GM23338 (cell line): ENCODE measurements around the gene CLCN6. TPM values are rescaled to one million over a fixed set of nuclear protein-coding genes. Genes with fewer than 3 reads are reported as not detected.

ENCODE experiments used
- ATAC-seq: fragments of 200-7000 bp; cut with Tn5 transposase; 3 replicates; pipeline ENCODE4 v1.9.1; 2020
- DNase-seq: peaks from one replicate; pipeline ENCODE4 v3.0.0-alpha.2; 2015; ENCODE audit warnings: low spot score
- H2AFZ ChIP-seq: fragments of 200-600 bp; sonication (generic); 2 replicates; pipeline ENCODE4 v1.8.0; 2016; ENCODE audit warnings: antibody characterized with exemption, mild to moderate bottlenecking, moderate library complexity
- H3F3A ChIP-seq: fragments of 200-600 bp; sonication (generic); replicated peaks from 2 replicates; pipeline ENCODE4 v1.8.0; 2017; ENCODE audit warnings: antibody characterized with exemption, mixed run types, low read depth
- H3K27ac ChIP-seq: fragments of 200-600 bp; sonication (generic); 2 replicates; pipeline ENCODE4 v1.6.1; 2016; ENCODE audit warnings: low read depth
- H3K27me3 ChIP-seq: fragments of 200-600 bp; sonication (generic); 2 replicates; pipeline ENCODE4 v1.8.0; 2016; ENCODE audit warnings: mild to moderate bottlenecking, mixed run types, moderate library complexity; ENCODE audit not compliant: insufficient read depth
- H3K36me3 ChIP-seq: fragments of 200-600 bp; sonication (generic); 2 replicates; pipeline ENCODE4 v1.8.0; 2016; ENCODE audit warnings: mild to moderate bottlenecking; ENCODE audit not compliant: insufficient read depth
- H3K4me1 ChIP-seq: fragments of 200-600 bp; sonication (generic); 2 replicates; pipeline ENCODE4 v1.8.0; 2016; ENCODE audit warnings: mild to moderate bottlenecking, moderate library complexity; ENCODE audit not compliant: insufficient read depth
- H3K4me2 ChIP-seq: fragments of 200-600 bp; sonication (generic); 2 replicates; pipeline ENCODE4 v1.7.1; 2017; ENCODE audit warnings: mixed run types
- H3K4me3 ChIP-seq: fragments of 200-600 bp; sonication (generic); 2 replicates; pipeline ENCODE4 v1.6.1; 2016; ENCODE audit warnings: mixed run types
- H3K79me2 ChIP-seq: fragments of 200-600 bp; sonication (generic); replicated peaks from 2 replicates; pipeline ENCODE4 v1.8.0; 2017; ENCODE audit warnings: mild to moderate bottlenecking; ENCODE audit not compliant: insufficient read depth
- H3K9me2 ChIP-seq: fragments of 200-600 bp; sonication (generic); 2 replicates; pipeline ENCODE4 v1.8.0; 2017; ENCODE audit not compliant: insufficient read depth
- H4K20me1 ChIP-seq: fragments of 200-600 bp; sonication (generic); replicated peaks from 2 replicates; pipeline ENCODE4 v1.8.0; 2017; ENCODE audit warnings: mild to moderate bottlenecking; ENCODE audit not compliant: insufficient read depth
- H3K27ac Mint-ChIP-seq: 2 replicates; pipeline ENCODE4 v1.8.0; 2020; ENCODE audit warnings: inconsistent platforms, mild to moderate bottlenecking, moderate library complexity, mixed read lengths
- H3K27me3 Mint-ChIP-seq: 3 replicates; pipeline ENCODE4 v1.8.0; 2022; ENCODE audit warnings: low read depth, mild to moderate bottlenecking, moderate library complexity, mixed read lengths, inconsistent platforms; ENCODE audit not compliant: insufficient read depth, poor library complexity
- H3K36me3 Mint-ChIP-seq: 3 replicates; pipeline ENCODE4 v1.8.0; 2021; ENCODE audit warnings: low read depth, mild to moderate bottlenecking, inconsistent platforms, moderate library complexity, mixed read lengths
- H3K4me1 Mint-ChIP-seq: 3 replicates; pipeline ENCODE4 v1.8.0; 2020; ENCODE audit warnings: mild to moderate bottlenecking, inconsistent platforms, mixed read lengths
- H3K4me3 Mint-ChIP-seq: 3 replicates; pipeline ENCODE4 v1.8.0; 2021; ENCODE audit warnings: moderate library complexity, mild to moderate bottlenecking, inconsistent platforms, mixed read lengths
- H3K9me3 Mint-ChIP-seq: 3 replicates; pipeline ENCODE4 v1.8.0; 2020; ENCODE audit warnings: moderate library complexity, mild to moderate bottlenecking, inconsistent platforms, mixed read lengths
- CREB1 ChIP-seq: fragments of 250-450 bp; sonication (Bioruptor Pico); IDR thresholded peaks from 2 replicates; pipeline ENCODE4 v1.5.0; 2020; ENCODE audit warnings: low read depth, mild to moderate bottlenecking, moderate library complexity
- EZH2phosphoT487 ChIP-seq: fragments of 200-600 bp; sonication (generic); IDR thresholded peaks from one replicate; pipeline ENCODE4 v1.8.1; 2018; ENCODE audit warnings: antibody characterized with exemption; ENCODE audit not compliant: unreplicated experiment
- JUNB ChIP-seq: IDR thresholded peaks from one replicate; pipeline ENCODE4 v1.6.1; 2016; ENCODE audit warnings: antibody characterized with exemption; ENCODE audit not compliant: unreplicated experiment
- NANOG ChIP-seq: IDR thresholded peaks from 2 replicates; pipeline ENCODE4 v1.6.1; 2016; ENCODE audit warnings: antibody characterized with exemption, borderline replicate concordance
- STAT1 ChIP-seq: IDR thresholded peaks from one replicate; pipeline ENCODE4 v1.6.1; 2016; ENCODE audit warnings: antibody characterized with exemption; ENCODE audit not compliant: unreplicated experiment
- ZNF114 ChIP-seq: fragments of 250-450 bp; sonication (Bioruptor Pico); IDR thresholded peaks from 2 replicates; pipeline ENCODE4 v1.5.0; 2020; ENCODE audit warnings: mild to moderate bottlenecking, moderate library complexity
- polyA plus RNA-seq: library from polyadenylated mRNA; unstranded; fragments of >200 nt; fragmentation: Nextera tagmentation; extraction: Ambion mirVana; gene quantifications from 2 replicates; pipeline ENCODE4 v1.2.1, GENCODE V29; 2016
- total RNA-seq: library from RNA; depleted of rRNA; stranded (reverse); fragments of >200 nt; shearing (Covaris generic); gene quantifications from 2 replicates; pipeline ENCODE4 v1.2.3, GENCODE V29; 2014
- TF ChIP-seq, protein P1 (sequence below): IDR thresholded peaks from 2 replicates; pipeline ENCODE4 v1.6.1; 2016; ENCODE audit warnings: antibody characterized with exemption
- TF ChIP-seq, protein P2 (sequence below): IDR thresholded peaks from one replicate; pipeline ENCODE4 v1.6.1; 2018; ENCODE audit warnings: antibody characterized with exemption; ENCODE audit not compliant: unreplicated experiment
- TF ChIP-seq, protein P3 (sequence below): fragments of 250-450 bp; sonication (Bioruptor Pico); IDR thresholded peaks from 2 replicates; pipeline ENCODE4 v1.5.0; 2020; ENCODE audit warnings: mild to moderate bottlenecking, moderate library complexity

The CLCN6 gene
- total and polyA plus RNA-seq, 2 experiments from 2014 or later = 16.0 to 22.6 TPM

DNA sequence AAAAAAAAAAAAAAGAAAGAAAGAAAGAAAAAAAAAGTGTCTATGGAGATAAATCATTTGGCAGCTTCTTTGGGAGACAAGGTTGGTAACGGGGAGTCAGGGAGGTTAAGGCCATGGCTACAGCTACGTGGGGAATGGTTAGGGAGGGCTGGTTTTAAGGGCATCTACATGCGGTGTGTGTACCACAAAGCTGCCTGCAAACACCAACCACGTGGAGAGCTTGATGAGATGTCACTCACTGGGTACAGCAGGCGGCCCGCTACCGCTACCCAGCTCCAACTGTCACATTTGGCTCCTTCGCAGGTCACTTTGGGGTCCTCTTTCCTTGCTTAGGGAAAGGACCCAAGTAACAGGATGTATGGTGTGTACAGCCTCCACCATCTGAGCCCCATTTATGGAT, 48.5 kb downstream of the CLCN6 start (continued):
- no peak for TF ChIP-seq CREB1
- no peak for TF ChIP-seq EZH2phosphoT487
- no peak for TF ChIP-seq ZNF114

DNA sequence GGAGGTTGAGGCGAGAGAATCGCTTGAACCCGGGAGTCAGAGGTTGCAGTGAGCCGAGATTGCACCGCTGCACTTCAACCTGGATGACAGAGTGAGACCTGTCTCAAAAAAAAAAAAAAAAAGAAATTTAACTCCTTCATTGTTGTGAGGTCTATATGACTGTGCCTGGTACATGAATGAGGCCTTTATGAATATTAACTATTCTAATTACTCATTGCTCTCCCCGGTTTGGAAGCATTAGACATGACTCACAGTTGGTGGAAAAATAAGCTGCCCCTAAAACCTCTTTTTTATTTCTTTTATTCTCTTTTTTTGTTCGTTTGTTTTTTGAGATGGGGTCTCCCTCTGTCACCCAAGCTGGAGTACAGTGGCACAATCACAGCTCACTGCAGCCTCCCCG, 49.4 kb downstream of the CLCN6 start:
- H3K4me3 ChIP-seq = no peak overlapping the region
- Mint-ChIP-seq H3K36me3 (no peaks in the 10 kb centered on the region), H3K4me3 (no peak overlapping the region), H3K27me3 (peaks cover 20% of the 10 kb centered on the region), H3K4me1 (peaks cover 7% of the 10 kb centered on the region; the same call in 1 of the 3 replicates), H3K9me3 (no peaks in the 10 kb centered on the region), H3K27ac (no peak overlapping the region)
- no peaks in the 10 kb centered on the region for H3K9me2 ChIP-seq
- H3K27me3 ChIP-seq = peaks cover 24% of the 10 kb centered on the region
- H3K36me3 ChIP-seq = no peaks in the 10 kb centered on the region
- no peak overlapping the region for H2AFZ ChIP-seq
- ATAC-seq (no peak), DNase-seq (no peak)
- no peaks in the 10 kb centered on the region for H4K20me1 ChIP-seq
- no peaks in the 10 kb centered on the region for H3F3A ChIP-seq
- no peaks in the 10 kb centered on the region for H3K79me2 ChIP-seq
- no peaks in the 10 kb centered on the region for H3K4me1 ChIP-seq
- H3K4me2 ChIP-seq = no peak overlapping the region
- no peak for TF ChIP-seq JUNB
- TF ChIP-seq, protein P1, sequence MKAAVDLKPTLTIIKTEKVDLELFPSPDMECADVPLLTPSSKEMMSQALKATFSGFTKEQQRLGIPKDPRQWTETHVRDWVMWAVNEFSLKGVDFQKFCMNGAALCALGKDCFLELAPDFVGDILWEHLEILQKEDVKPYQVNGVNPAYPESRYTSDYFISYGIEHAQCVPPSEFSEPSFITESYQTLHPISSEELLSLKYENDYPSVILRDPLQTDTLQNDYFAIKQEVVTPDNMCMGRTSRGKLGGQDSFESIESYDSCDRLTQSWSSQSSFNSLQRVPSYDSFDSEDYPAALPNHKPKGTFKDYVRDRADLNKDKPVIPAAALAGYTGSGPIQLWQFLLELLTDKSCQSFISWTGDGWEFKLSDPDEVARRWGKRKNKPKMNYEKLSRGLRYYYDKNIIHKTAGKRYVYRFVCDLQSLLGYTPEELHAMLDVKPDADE = no peak
- TF ChIP-seq EZH2phosphoT487 = no peak
- TF ChIP-seq, protein P2, sequence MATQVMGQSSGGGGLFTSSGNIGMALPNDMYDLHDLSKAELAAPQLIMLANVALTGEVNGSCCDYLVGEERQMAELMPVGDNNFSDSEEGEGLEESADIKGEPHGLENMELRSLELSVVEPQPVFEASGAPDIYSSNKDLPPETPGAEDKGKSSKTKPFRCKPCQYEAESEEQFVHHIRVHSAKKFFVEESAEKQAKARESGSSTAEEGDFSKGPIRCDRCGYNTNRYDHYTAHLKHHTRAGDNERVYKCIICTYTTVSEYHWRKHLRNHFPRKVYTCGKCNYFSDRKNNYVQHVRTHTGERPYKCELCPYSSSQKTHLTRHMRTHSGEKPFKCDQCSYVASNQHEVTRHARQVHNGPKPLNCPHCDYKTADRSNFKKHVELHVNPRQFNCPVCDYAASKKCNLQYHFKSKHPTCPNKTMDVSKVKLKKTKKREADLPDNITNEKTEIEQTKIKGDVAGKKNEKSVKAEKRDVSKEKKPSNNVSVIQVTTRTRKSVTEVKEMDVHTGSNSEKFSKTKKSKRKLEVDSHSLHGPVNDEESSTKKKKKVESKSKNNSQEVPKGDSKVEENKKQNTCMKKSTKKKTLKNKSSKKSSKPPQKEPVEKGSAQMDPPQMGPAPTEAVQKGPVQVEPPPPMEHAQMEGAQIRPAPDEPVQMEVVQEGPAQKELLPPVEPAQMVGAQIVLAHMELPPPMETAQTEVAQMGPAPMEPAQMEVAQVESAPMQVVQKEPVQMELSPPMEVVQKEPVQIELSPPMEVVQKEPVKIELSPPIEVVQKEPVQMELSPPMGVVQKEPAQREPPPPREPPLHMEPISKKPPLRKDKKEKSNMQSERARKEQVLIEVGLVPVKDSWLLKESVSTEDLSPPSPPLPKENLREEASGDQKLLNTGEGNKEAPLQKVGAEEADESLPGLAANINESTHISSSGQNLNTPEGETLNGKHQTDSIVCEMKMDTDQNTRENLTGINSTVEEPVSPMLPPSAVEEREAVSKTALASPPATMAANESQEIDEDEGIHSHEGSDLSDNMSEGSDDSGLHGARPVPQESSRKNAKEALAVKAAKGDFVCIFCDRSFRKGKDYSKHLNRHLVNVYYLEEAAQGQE = no peak
- TF ChIP-seq NANOG = no peak
- TF ChIP-seq STAT1 = no peak
- TF ChIP-seq, protein P3, sequence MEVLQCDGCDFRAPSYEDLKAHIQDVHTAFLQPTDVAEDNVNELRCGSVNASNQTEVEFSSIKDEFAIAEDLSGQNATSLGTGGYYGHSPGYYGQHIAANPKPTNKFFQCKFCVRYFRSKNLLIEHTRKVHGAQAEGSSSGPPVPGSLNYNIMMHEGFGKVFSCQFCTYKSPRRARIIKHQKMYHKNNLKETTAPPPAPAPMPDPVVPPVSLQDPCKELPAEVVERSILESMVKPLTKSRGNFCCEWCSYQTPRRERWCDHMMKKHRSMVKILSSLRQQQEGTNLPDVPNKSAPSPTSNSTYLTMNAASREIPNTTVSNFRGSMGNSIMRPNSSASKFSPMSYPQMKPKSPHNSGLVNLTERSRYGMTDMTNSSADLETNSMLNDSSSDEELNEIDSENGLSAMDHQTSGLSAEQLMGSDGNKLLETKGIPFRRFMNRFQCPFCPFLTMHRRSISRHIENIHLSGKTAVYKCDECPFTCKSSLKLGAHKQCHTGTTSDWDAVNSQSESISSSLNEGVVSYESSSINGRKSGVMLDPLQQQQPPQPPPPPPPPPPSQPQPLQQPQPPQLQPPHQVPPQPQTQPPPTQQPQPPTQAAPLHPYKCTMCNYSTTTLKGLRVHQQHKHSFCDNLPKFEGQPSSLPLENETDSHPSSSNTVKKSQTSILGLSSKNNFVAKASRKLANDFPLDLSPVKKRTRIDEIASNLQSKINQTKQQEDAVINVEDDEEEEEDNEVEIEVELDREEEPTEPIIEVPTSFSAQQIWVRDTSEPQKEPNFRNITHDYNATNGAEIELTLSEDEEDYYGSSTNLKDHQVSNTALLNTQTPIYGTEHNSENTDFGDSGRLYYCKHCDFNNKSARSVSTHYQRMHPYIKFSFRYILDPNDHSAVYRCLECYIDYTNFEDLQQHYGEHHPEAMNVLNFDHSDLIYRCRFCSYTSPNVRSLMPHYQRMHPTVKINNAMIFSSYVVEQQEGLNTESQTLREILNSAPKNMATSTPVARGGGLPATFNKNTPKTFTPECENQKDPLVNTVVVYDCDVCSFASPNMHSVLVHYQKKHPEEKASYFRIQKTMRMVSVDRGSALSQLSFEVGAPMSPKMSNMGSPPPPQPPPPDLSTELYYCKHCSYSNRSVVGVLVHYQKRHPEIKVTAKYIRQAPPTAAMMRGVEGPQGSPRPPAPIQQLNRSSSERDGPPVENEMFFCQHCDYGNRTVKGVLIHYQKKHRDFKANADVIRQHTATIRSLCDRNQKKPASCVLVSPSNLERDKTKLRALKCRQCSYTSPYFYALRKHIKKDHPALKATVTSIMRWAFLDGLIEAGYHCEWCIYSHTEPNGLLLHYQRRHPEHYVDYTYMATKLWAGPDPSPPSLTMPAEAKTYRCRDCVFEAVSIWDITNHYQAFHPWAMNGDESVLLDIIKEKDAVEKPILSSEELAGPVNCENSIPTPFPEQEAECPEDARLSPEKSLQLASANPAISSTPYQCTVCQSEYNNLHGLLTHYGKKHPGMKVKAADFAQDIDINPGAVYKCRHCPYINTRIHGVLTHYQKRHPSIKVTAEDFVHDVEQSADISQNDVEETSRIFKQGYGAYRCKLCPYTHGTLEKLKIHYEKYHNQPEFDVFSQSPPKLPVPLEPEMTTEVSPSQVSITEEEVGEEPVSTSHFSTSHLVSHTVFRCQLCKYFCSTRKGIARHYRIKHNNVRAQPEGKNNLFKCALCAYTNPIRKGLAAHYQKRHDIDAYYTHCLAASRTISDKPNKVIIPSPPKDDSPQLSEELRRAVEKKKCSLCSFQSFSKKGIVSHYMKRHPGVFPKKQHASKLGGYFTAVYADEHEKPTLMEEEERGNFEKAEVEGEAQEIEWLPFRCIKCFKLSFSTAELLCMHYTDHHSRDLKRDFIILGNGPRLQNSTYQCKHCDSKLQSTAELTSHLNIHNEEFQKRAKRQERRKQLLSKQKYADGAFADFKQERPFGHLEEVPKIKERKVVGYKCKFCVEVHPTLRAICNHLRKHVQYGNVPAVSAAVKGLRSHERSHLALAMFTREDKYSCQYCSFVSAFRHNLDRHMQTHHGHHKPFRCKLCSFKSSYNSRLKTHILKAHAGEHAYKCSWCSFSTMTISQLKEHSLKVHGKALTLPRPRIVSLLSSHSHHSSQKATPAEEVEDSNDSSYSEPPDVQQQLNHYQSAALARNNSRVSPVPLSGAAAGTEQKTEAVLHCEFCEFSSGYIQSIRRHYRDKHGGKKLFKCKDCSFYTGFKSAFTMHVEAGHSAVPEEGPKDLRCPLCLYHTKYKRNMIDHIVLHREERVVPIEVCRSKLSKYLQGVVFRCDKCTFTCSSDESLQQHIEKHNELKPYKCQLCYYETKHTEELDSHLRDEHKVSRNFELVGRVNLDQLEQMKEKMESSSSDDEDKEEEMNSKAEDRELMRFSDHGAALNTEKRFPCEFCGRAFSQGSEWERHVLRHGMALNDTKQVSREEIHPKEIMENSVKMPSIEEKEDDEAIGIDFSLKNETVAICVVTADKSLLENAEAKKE (CRISPR knock-in tag) = no peak
- no peak overlapping the region for H3K27ac ChIP-seq
